SKM-1 (cell line): Measurements from ENCODE around the gene RIMBP2.
"Not testable (repeated sequence)": the region's sequence is repeated elsewhere in the genome, so short reads cannot be mapped to it uniquely, and the experiment has no call there.

Experiments
- DNase-seq: peaks from one replicate; lab custom pipeline; 2025; ENCODE audit not compliant: unreplicated experiment; lab: John Stamatoyannopoulos, UW

RIMBP2 gene

DNA sequence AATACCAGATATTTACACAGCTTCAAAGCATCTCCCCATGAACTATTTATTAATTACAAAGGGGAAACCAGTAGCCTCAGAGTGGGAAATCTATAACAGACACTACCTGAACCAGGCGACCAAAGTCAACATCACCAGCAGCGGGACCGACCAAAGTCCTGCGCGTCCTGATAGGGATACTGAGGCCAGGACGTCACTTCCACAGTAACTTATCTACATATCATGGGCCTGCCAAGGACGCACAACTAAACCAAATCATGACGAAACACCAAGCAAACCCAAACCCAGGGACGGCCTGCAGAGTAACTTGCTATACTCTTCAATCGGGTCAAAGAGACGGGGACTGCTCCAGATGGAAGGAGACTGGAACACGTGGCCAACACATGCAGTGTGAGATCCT lies 26.0 kb upstream of the RIMBP2 start:
- DNase-seq = no peak

DNA sequence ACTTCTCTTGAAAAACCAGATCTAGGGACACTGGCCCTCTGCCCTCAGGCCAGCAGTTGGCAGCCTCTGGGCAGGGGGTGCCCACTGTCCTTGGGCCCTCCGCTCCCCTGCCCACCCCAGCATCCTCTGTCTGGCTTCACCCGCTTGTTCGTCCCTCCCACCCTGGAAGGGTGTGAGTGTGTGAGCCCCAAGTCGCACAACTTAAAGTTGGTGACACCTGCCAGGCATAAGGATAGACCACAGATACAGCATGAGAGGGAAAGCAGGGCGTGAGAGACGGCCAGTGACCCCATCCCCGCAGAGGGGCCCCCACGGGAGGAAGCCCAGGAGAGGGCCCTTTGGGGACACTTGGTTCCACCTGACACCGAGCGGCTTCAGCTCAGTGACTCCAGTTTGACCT lies 23.5 kb upstream of the RIMBP2 start:
- DNase-seq = no peak

DNA sequence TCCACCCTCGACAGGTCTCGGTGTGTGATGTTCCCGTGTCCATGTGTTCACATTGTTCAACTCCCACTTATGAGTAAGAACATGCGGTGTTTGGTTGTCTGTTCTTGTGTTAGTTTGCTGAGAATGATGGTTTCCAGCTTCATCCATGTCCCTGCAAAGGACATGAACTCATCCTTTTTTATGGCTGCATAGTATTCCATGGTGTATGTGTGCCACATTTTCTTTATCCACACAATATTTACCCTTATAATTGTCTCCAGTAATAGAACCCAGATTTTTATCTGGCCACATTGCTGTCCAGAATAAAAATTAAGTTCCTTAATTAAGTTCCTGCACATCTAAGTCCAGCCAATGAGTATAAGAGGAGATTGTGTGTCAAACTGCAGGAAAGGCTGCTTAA lies 22.3 kb upstream of the RIMBP2 start:
- DNase-seq = not testable (repeated sequence)

DNA sequence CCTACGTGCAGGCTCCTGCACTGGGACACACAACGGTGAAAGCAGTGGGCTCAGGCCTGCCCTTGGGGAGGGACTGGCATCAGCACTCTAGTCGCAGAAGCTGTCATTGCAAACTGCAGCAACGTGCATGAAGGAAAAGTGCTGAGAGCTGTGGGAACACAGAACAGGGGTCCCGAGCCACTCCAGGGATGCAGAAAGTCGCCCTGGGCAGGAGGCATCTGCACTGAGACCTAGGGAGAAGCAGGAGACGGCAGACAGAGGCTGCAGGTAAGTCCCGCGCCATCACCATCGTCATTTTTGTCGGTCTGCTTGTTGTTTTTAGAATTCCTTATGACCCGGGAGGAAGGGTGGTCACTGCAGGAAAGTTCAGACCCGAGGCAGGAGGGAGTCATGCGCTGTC lies 21.6 kb upstream of the RIMBP2 start:
- no peak for DNase-seq

DNA sequence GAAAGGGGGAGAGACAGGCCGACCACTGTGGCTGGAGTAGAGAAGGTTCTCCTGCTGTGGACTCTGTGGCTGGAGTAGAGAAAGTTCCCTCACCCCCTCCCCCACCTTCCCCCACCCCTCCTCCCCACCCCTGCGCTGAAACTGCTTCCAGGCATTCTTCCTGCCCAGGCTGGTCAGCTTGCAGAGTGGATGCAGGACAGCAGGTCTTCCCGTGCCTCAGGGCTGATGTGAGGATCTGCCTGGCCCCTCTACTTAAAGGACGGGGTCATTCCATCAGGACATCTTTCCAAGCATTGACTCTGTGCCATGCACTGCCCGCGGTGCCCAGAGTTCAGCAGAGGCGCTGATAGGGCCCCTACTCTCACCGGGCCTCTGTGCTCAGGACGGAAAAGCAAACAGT lies 13.2 kb upstream of the RIMBP2 start:
- DNase-seq = no peak

DNA sequence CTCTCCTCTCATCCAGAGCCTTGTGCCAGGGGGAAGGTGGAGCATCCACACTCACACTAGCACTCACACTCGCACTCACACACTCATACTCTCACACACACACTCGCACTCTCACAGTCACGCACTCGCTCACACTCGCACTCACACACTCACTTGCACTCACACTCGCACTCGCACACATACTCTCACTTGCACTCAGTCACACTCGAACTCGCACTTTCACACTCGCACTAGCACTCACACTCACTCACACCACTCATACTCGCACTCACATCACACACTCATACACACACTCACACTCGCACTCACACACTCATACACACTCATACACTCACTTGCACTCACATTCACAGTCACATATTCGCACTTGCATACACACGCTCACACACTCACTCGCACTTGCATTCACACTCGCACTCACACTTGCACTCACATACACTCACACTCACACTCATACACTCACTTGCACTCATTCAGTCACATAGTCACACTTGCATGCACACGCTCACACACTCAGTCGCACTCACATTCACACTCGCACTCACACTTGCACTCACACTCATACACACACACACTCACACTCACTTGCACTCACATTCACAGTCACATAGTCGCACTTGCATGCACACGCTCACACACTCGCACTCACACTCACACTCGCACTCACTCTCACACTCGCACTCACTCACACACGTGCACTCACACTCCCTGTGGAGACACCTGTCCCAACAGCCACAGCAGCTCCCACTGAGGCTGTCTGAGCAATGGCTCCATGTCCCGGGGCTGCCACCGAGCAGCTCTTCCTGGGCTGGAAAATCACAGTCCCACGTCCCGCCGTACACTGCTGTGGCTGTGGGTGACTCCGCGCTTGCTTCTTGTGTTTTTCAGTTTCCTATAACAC lies 12.3 kb upstream of the RIMBP2 start:
- DNase-seq = no peak

DNA sequence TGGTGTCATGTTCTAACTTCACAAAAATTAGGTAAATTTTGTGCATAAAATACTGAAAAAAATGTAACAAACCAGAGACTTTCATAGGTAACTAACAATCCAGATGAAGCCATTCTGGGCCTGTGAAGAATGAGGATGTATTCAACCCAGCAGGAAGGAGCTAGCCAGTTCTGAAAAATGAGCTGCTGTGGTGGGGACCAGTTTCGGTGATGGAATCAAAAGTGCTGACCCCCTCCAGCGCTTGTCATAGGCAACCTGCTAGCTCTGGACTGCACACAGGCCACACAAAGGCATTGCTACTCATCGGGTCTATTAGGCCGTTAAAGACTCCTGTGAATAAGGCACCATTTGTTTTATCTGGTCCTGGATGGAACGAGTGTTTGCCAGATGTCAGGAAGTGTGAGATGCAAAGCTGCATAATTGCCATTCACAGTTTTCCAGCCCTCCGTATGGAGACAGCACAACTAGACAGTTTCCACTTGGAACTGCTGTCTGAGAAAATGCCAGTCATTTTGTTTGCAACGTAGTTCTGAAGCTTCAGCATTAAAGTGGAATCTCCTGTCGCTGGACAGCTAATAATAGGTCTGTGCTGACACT lies 3.3 kb upstream of the RIMBP2 start:
- no peak for DNase-seq

DNA sequence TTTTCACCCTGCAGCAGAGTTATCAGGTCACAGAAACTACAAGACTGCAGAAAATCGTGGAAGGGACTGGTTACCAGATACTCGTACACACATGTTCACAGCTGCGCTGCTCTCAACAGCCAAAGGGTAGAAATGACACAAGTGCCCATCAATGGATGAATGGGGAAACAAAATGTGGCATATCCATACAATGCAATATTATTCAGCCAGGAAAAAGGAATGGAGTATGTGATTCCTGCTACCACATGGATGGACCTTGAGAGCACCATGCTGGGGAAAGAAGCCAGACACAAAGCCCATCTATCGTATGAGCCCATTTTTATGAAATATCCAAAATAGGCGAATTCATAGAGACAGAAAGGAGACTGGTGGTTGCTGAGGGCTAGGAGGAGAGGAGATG lies 1.7 kb upstream of the RIMBP2 start:
- no peak for DNase-seq

DNA sequence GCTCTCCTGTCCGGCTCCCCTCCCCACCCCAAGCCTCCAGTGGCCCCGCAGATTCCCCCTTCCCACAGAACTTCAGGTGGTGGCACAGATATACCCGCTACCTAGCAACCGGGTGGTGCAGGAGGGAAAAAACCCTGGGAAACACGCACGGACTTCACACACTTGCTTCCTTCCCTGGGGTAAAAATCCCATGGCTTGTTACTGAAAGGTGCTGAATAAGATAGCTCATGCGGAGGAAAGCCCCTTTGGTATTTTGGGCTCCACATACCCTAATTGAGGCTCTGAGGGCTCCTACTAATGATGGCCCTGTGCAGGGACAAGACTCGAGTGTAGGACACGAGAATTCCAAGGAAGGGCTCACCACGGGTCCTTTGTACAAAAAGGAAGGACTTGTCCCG lies 869 bp upstream of the RIMBP2 start:
- no peak for DNase-seq

DNA sequence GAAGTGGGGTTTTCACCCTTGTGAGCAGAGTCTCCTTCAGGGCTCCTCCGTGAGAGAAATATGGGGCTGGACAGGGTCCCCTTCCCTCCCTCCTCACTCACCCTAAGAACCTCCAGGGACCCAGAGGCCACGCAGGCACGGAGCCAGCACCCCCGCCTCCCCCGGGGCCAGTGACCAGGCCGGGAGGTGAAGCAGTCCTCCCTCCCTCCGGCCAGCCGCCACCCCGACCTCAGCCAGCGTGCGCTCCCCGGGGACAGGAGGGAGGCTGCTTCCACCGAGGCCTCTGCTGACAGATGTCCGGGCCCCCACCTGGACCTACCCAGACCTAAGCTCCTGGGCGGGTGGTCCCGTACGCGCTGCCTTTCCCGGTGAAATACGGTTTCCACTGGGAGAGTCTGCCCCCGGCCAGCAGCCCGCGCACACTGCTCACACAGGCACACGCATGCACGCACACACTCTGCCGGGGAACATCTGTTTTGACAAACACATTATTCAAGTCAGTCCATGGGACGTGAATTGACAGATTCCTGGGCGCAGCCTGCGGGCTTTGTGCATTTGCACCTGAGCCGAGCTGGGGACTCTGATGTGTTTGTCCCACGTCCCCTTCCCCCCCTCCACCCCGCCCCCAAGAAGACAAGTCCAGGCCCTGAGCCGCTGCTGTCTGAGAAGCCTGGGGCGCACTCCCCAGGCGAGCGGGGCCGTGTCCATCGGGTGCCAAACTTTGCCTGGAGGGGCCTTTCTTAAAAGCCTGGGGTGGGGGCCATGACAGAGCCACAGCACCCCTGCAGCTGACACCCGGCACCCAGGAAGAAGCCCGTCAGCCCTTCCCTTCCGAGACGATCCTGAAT lies 725 bp downstream of the RIMBP2 start:
- DNase-seq = no peak

DNA sequence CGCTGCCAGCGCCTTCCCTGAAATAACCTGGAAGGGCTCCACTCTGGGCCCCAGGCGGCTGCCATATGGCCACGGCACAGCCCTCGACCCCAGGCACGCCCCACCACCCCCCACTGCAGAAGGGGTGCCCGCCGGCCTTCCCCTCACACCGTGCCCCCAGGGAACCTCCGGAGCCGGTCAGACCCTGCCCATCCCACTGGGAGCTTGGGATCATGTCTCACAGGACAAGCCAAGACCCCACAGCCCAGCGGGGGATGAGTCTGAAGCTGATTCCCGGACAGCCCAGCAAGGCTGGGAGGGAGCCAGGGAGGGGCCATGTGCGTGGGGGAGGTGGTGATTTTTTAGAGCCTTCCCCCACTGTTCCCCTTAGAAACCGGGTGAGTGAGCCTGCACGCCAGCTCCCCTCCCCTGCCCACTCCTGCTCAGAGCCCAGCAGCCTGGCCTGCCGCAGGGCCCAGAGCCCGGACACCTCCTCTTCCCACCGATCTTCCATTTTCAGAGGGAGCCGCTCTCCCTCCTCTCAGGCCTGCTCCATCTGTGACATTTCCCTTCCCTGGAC lies 1.4 kb downstream of the RIMBP2 start:
- no peak for DNase-seq

DNA sequence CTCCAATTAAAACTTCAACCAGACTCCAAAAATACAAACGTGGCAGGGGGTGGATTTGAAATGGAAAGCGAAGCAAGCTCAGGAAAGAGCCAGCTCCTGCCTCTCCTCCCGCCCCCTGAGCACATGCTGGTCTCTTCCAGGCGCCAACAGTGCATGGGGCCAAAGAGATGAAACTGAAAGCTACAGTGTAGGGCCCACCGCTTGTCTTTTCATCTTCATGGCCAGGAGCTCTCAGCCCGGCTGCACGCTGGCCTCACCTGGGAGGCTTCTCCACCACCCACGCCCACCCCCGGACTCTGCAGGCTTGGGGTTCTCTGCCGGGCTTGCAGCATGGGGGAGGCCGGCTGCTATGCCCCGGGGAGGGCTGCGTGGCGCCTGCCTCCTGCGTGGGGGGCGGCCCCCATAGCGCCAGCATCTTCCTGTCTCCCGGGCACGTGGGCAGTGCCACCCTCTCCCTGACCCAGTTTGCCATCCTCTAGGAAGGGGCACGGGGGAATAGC lies 2.0 kb downstream of the RIMBP2 start:
- no peak for DNase-seq

DNA sequence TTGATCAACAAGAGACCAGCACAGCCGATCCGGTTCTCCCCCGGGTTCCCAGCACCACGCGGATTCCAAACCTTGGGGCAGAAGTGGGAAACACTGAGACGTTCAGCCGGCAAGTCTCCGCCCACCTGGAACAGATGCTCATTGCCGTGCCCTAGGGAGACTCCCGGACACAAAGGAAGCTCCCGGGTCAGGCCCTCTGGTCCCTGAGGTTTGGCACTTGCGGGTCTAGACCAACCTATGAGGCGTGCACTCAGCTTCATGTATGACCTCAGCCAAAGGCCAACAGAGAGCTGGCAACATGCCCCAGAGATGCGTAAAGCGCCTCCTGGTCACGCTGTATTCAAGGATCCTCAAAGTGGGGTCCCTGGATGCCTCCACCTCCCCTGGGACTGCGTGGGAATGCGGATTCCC lies 2.5 kb downstream of the RIMBP2 start:
- DNase-seq = no peak

DNA sequence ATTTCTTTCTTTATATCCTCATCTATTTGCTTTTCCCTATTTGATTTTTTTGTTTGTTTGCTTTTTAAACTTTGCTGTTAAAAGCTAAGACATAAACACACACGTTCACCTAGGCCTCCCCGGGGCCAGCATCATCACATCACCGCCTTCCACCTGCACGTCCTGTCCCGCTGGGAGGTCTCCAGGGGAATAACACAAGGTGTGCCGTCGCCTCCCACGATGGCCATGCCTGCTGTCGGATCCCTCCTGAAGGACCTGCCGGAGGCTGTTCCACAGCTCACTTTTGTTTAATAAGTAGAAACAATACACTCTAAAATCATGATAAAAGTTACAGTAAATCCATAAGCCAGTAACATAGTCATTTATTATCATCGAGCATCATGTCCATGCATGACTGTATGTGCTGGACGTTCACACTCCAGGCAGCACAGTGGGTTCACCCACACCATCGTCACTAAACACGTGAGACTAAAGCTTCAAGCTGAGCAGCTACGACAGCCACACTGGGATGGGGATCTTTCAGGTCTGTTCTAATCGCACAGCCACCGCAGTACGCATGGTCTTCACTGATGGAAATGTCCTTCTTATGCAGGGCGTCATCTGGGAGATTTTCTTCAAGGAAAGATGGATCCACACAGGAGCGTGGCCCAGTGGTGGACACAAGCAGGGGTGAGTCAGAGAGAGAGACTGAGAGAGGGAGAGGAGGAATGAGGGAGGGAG lies 3.6 kb downstream of the RIMBP2 start:
- DNase-seq = no peak

DNA sequence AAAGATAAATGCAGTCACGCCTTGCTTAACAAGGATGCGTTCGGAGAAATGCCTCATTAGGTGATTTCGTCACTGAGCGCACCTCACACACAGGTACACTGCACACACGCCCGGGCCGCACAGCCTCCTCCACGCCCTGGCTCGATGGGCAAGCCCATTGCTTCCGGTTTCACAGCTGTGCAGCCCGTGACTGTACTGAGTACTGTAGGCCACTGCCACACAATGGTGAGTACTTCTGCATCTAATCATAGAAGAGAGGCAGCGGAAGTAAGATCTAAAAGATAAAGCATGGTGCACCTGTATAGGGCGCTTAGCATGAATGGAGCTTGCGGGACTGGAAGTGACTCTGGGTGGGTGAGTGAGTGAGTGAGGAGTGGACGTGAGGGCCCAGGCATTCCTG lies 4.3 kb downstream of the RIMBP2 start:
- no peak for DNase-seq

DNA sequence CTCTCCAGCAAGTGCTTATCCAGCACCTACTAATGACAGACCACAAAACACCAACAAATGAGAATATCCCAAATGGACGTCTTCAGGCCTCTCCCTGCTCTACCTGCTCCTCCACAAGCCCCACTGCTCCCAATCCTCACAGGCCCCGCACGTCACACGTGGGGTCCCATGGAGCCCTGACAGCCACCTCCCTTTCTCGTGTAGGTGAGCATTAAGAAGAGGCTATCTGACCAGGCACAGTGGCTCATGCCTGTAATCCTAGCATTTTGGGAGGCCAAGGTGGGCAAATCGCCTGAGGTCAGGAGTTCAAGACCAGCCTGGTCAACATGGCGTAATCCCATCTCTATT lies 5.4 kb downstream of the RIMBP2 start:
- DNase-seq = no peak

DNA sequence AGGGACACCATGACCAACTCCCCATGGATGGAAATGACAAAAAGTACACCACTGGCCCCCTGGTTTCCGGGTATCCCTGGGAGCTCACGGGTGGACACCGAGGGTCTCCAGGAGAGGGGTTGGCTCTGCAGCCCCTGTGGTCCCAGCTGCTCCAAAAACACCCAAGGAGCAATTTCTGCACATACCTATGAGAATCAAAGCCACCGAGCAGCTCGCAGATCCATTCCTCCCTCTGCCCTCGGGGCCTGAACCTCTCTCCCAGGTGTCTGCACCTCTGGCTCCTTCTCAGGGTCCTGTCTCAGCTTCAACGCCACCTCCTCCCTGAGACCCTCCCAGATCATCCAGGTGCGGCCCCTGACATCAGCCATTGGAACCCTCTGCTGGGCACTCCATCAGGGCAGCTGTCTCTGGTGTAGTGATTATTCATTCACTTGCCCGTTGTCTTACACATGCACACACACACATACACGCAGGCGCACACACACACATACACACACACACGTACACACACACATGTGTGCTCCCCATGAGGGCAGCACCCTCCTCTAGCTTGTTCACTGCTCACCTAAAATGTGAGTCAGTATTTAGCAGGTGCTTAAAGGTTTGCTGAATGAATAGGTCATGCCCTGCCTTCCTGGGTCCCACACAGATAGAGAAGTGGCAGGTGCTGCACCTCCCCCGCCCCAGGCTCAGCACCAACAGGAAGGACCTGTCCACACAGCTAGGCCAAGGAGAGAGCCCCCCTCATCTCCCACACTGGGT lies 5.9 kb downstream of the RIMBP2 start:
- DNase-seq = no peak

DNA sequence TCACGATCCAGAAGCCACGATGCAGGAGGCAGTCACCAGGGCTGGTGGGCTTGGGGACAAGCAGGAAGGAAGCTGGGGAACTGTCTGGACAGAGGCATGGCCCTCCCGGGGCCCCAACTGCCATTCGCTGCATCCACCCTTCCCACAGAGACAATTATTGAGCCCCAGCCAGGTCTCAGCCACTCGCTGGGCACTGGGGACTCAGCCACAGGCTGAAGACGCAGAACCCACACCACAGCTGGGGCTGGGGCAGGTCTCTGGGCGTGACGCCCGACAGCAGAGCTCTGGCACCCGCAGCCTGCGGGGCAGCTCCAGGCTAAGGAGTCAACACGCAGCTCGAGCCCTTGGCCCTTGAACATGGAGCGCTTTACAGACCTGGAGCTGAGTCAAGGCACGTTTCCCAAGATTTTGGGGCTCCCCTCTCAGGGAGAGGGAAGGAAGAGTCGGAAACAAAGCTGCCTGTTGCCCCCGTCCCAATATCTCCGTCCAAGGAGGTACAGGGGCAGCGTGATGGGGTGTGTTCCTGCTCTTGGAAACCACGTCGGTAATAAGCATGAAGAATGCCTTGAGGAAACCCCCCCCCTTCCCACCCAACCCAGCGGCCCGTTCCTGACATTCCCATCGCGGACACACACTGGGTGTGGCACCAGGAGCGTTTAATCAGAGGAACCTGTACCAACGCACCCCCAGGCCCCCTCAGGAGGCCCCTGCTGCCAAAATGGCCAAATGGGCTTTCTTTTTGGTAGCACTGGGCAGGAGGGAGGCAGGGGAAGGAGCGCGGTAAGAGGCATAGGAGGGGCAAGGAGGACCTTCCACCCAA lies 6.7 kb downstream of the RIMBP2 start:
- no peak for DNase-seq

DNA sequence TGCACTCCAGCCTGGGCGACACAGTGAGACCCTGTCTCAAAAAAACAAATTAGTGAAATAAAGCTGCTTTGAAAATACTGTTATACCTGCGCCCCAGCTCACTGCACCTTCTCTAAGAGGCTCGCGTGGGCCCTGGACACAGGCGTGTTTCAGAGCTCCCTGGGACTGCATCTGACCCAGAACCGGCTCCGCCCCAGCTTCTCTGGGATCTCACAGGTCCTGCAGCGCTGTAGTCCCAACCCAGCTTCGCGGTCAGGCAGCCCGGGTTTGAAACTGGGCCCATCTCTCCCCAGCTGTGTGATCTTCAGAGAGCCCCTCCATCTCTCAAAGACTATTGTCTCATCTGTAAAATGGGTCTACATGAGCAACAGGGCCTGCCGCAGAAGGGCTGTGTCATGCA lies 7.5 kb downstream of the RIMBP2 start:
- no peak for DNase-seq
